ENCODE data around the gene SIK3. TPM values are rescaled to one million over a fixed set of nuclear protein-coding genes. Genes with fewer than 3 reads are reported as not detected.

The SIK3 gene
- total and polyA plus RNA-seq, 4 donors = 33.8 to 61.6 (median 51.8) TPM

DNA sequence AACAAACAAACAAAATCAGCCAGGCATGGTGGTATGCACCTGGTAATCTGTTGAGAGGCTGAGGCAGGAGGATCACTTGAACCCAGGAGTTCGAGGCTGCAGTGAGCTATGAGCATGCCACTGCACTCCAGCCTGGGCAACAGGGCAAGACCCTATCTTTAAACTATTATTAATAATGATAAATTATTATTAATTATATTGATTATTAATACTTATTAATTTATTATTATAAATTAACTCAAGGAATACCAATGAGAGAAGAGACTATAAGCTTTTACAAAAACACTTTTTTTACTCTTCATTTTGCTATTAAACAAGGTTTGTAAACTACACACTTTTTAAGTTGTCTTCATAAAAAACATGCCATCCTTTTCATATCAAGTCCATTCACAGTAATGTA lies 163.1 kb downstream of the SIK3 start:
- Histone ChIP-seq H3K27me3 (ENCODE audit: control insufficient read depth, insufficient read depth, low read length) (no peaks in the 10 kb centered on the region), H3K4me3 (ENCODE audit: low read depth, low read length) (no peak overlapping the region), H3K27ac (ENCODE audit: low read depth, low read length) (no peak overlapping the region), H3K9me3 (ENCODE audit: control insufficient read depth, insufficient read depth, low read length) (no peaks in the 10 kb centered on the region), H3K4me1 (ENCODE audit: control insufficient read depth, insufficient read depth, low read length) (peaks cover 2% of the 10 kb centered on the region), H3K36me3 (ENCODE audit: control insufficient read depth, insufficient read depth, low read length) (no peaks in the 10 kb centered on the region)
- no CpG with 5 or more reads among the region's 1 CpG for WGBS (ENCODE audit: insufficient coverage)
- no peak for DNase-seq (ENCODE audit: low read depth in 4 of 6, low spot score in 6 of 6)

DNA sequence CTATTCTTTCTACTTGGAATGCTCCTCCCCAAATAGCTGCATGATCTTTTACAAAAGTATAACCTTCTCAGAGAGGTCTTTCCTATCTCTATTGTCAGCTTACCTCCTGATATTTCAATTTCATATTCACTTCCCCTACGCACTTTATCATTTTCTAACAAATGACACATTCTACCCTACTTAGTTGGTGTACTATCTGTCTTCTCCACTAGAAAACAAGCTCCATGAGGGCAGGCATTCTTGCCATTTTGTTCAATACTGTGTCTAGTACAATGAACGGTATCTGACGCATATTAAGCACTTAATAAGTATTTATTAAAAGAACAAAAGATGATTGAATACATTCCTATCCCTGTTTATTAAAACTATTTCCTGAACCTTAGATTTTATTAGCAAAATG lies 164.3 kb downstream of the SIK3 start:
- Histone ChIP-seq H3K27me3 (ENCODE audit: control insufficient read depth, insufficient read depth, low read length) (no peaks in the 10 kb centered on the region), H3K27ac (ENCODE audit: low read depth, low read length) (no peak overlapping the region), H3K36me3 (ENCODE audit: control insufficient read depth, insufficient read depth, low read length) (no peaks in the 10 kb centered on the region), H3K9me3 (ENCODE audit: control insufficient read depth, insufficient read depth, low read length) (no peaks in the 10 kb centered on the region), H3K4me1 (ENCODE audit: control insufficient read depth, insufficient read depth, low read length) (peaks cover 5% of the 10 kb centered on the region), H3K4me3 (ENCODE audit: low read depth, low read length) (no peak overlapping the region)
- no peak for DNase-seq (ENCODE audit: low read depth in 4 of 6, low spot score in 6 of 6)
- WGBS (ENCODE audit: insufficient coverage) = 100% methylated on average over 1 of the region's 3 CpGs

DNA sequence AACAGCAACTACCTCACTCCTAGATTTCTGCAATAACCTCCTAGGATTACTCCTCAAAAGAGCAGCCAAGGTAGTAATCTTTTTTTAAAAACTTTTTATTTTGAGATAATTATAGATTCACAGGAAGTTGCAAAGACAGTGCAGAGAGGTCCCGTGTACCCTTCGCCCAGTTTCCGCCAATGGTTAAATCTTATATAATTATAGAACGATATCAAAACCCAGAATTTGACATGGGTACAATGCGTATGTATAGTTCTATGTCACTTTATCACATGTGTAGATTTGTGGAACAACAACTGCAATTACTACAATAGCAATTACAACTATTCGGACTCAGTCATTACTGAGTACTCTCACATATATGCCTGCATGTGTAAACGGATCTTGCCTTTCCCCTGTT lies 166.0 kb downstream of the SIK3 start:
- H3K4me1 ChIP-seq (ENCODE audit: control insufficient read depth, insufficient read depth, low read length) = peaks cover 5% of the 10 kb centered on the region
- no peak overlapping the region for H3K27ac ChIP-seq (ENCODE audit: low read depth, low read length)
- no peaks in the 10 kb centered on the region for H3K36me3 ChIP-seq (ENCODE audit: control insufficient read depth, insufficient read depth, low read length)
- no peak for DNase-seq (ENCODE audit: low read depth in 4 of 6, low spot score in 6 of 6)
- WGBS (ENCODE audit: insufficient coverage) = 94% methylated on average over 2 of the region's 7 CpGs
- H3K27me3 ChIP-seq (ENCODE audit: control insufficient read depth, insufficient read depth, low read length) = no peaks in the 10 kb centered on the region
- H3K9me3 ChIP-seq (ENCODE audit: control insufficient read depth, insufficient read depth, low read length) = no peaks in the 10 kb centered on the region
- no peak overlapping the region for H3K4me3 ChIP-seq (ENCODE audit: low read depth, low read length)

DNA sequence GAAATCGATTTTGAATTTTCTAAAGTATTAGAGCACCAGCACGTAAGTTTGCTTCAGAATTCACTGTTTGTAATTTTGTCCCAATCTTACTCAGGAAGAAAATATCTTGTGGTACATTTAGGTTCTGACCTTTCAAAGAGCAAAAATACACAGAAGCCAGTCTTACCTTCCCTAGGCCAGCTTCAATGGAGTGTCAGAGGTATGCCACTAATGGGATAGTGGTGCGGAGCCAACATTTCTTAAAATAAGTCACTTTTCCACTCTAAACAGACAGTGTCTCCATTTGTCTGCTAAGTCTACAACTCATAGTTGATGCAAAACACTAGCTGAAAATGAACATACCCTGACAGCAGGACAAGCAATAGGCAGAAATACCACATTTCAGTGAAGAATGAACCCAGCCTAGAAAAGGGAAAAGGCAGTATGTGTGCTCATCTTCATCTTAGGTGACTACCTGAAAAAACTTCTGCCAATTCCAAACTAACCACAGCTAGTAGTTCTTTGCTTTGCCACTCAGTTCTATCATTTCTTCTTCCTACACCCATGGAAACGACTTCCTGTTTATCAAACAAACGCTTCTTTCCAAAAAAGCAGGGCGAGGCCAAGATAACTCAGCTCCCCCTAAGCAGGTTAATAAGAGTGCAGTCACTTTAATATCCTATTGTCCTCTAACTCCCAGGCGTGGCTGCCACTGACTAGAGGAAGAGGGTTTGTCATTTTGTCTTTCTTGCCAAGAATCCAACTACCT lies 166.8 kb downstream of the SIK3 start:
- Histone ChIP-seq H3K27ac (ENCODE audit: low read depth, low read length) (peak overlapping the region; percentile 83), H3K4me3 (ENCODE audit: low read depth, low read length) (no peak overlapping the region), H3K36me3 (ENCODE audit: control insufficient read depth, insufficient read depth, low read length) (peaks cover 3% of the 10 kb centered on the region), H3K27me3 (ENCODE audit: control insufficient read depth, insufficient read depth, low read length) (no peaks in the 10 kb centered on the region), H3K9me3 (ENCODE audit: control insufficient read depth, insufficient read depth, low read length) (no peaks in the 10 kb centered on the region), H3K4me1 (ENCODE audit: control insufficient read depth, insufficient read depth, low read length) (peaks cover 5% of the 10 kb centered on the region)
- WGBS (ENCODE audit: insufficient coverage) = no CpG with 5 or more reads among the region's 7 CpGs
- DNase-seq (ENCODE audit: low read depth in 4 of 6, low spot score in 6 of 6) = no peak

DNA sequence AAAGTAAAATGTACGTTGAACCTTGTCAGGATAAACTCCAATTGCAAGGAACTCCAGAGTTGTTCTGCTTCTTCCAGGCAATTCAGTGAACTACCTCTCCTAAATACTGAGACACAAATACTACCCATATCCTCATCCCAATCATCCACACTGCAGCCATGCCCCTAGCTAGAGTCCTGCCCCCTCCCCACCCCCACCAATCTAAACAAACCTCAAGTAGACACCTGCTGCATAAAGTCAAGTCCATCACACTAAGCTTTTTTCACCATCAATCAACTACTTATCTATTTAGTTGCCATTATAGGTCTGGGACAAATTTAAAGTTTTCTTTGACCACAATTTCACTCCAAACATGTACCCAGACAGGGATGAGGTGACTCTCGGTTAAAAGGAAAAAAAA lies 167.6 kb downstream of the SIK3 start:
- H3K4me1 ChIP-seq (ENCODE audit: control insufficient read depth, insufficient read depth, low read length) = peaks cover 5% of the 10 kb centered on the region
- peak overlapping the region; percentile 4 for H3K4me3 ChIP-seq (ENCODE audit: low read depth, low read length)
- peaks cover 3% of the 10 kb centered on the region for H3K36me3 ChIP-seq (ENCODE audit: control insufficient read depth, insufficient read depth, low read length)
- H3K27ac ChIP-seq (ENCODE audit: low read depth, low read length) = peak overlapping the region; percentile 83
- H3K27me3 ChIP-seq (ENCODE audit: control insufficient read depth, insufficient read depth, low read length) = no peaks in the 10 kb centered on the region
- WGBS (ENCODE audit: insufficient coverage) = 27% methylated on average over 1 of the region's 2 CpGs
- no peak for DNase-seq (ENCODE audit: low read depth in 4 of 6, low spot score in 6 of 6)
- no peaks in the 10 kb centered on the region for H3K9me3 ChIP-seq (ENCODE audit: control insufficient read depth, insufficient read depth, low read length)

DNA sequence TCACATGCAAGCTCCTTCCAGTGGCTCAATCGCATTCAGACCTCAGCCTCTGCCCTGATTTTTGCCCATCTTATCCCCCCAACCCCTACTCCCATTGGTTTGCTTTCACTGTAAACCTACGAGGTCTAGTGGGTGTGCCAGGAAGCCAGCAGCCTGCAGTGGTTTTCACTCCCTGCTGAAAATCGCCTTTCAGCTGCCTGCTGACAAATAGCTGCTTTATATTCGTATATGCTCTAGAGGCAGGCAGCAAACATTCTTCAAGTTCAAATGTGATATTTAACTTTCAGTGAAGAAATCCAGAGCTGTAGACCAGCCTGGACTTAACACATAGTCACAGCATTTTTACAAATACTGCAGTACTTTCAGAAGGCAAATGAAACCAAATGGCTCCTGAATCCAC lies 168.1 kb downstream of the SIK3 start:
- Histone ChIP-seq H3K36me3 (ENCODE audit: control insufficient read depth, insufficient read depth, low read length) (peaks cover 3% of the 10 kb centered on the region), H3K27ac (ENCODE audit: low read depth, low read length) (peak overlapping the region; percentile 83), H3K4me3 (ENCODE audit: low read depth, low read length) (peak overlapping the region; percentile 14), H3K4me1 (ENCODE audit: control insufficient read depth, insufficient read depth, low read length) (peaks cover 5% of the 10 kb centered on the region), H3K9me3 (ENCODE audit: control insufficient read depth, insufficient read depth, low read length) (no peaks in the 10 kb centered on the region), H3K27me3 (ENCODE audit: control insufficient read depth, insufficient read depth, low read length) (no peaks in the 10 kb centered on the region)
- 16% methylated on average over 4 of the region's 4 CpGs for WGBS (ENCODE audit: insufficient coverage)
- DNase-seq (ENCODE audit: low read depth in 4 of 6, low spot score in 6 of 6) = peak in 2 of 6 donors; percentile 40 to 56

DNA sequence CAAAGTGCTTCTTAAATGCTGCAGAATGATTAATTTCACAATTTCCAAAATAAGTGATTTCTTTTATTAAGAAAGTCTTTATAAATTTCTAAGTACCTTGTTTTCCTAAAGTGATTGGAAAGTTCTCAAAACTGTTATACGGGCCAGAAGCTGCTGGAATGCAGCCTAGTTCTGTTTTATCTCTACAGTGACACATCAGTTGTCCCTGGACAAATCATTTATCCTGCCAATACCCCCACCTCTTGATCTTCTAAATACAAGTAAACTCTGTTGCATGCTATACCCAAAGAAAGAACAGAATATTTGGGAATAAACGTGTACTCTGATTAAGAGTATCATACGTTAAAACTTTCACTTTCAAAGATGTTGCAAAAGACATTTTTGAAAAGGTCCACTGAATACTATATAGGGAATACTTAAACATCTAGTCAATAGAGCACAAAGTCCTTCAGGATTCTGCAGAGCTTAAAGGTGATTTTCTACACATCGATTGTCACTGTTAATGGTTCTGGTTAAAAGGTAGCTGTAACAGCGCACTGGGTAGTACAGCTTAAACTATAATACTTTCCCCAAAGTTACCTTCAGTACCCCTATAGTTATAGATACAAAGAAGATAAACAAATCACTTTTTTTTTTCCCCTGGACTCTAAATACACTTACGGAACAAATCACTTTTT lies 168.7 kb downstream of the SIK3 start:
- H3K27me3 ChIP-seq (ENCODE audit: control insufficient read depth, insufficient read depth, low read length) = no peaks in the 10 kb centered on the region
- peaks cover 5% of the 10 kb centered on the region for H3K4me1 ChIP-seq (ENCODE audit: control insufficient read depth, insufficient read depth, low read length)
- WGBS (ENCODE audit: insufficient coverage) = no CpG with 5 or more reads among the region's 6 CpGs
- peaks cover 8% of the 10 kb centered on the region for H3K36me3 ChIP-seq (ENCODE audit: control insufficient read depth, insufficient read depth, low read length)
- peak overlapping the region; percentile 14 for H3K4me3 ChIP-seq (ENCODE audit: low read depth, low read length)
- peak in 1 of 6 donors; percentile 17 for DNase-seq (ENCODE audit: low read depth in 4 of 6, low spot score in 6 of 6)
- H3K27ac ChIP-seq (ENCODE audit: low read depth, low read length) = peak overlapping the region; percentile 83
- no peaks in the 10 kb centered on the region for H3K9me3 ChIP-seq (ENCODE audit: control insufficient read depth, insufficient read depth, low read length)

DNA sequence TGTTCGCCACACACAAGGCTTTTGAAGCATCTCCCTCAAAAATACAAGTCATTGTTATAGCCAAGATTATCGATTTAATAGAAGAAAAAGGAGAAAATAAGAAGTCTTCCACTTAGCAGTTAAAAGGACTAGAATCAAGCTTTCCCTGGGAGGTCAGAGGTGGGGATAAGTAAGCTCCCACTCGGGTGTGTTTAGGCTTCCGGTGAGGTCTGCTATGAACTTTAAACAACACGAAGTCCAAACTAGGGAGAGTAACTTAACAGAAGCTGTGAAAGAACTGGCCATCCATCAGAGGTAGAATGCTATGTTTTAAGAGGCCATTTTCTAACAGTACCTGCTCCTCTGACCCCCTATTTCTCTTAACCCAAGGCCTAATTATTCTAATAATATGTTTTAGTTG lies 169.4 kb downstream of the SIK3 start:
- WGBS (ENCODE audit: insufficient coverage) = 76% methylated on average over 2 of the region's 5 CpGs
- Histone ChIP-seq H3K27ac (ENCODE audit: low read depth, low read length) (no peak overlapping the region), H3K4me3 (ENCODE audit: low read depth, low read length) (no peak overlapping the region), H3K4me1 (ENCODE audit: control insufficient read depth, insufficient read depth, low read length) (peaks cover 5% of the 10 kb centered on the region), H3K27me3 (ENCODE audit: control insufficient read depth, insufficient read depth, low read length) (no peaks in the 10 kb centered on the region), H3K9me3 (ENCODE audit: control insufficient read depth, insufficient read depth, low read length) (no peaks in the 10 kb centered on the region), H3K36me3 (ENCODE audit: control insufficient read depth, insufficient read depth, low read length) (peaks cover 10% of the 10 kb centered on the region)
- no peak for DNase-seq (ENCODE audit: low read depth in 4 of 6, low spot score in 6 of 6)

DNA sequence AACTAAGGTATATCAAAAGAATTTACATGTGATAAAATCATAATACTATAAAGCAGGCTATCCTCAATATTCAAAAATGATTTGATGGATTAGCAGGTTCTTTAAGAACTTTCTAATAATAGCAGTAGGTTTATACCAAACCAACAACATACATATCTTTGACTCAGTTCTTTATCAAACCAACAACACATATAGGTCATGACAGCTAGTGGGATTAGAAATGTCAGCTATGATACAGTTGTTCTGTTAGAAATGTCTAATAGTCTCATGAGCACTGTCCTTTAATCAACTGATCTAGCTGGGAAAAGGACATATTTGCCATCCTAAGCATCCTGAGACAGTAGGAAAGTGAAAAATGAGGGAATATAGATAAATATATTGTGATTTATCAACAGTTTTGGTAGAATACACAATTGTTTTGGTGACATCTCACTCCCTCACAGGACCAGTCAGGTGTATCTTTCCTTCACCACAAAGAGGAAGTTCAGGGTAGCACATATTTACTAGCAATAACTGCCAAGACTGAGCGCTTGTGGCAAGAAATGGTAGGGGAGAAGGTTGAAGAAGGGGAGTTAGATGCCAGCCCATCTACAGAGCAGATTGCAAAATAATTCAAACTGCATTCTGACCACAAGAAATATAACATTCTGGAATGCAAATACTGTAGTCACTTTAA lies 170.0 kb downstream of the SIK3 start:
- H3K36me3 ChIP-seq (ENCODE audit: control insufficient read depth, insufficient read depth, low read length) = peaks cover 10% of the 10 kb centered on the region
- no peak for DNase-seq (ENCODE audit: low read depth in 4 of 6, low spot score in 6 of 6)
- peaks cover 5% of the 10 kb centered on the region for H3K4me1 ChIP-seq (ENCODE audit: control insufficient read depth, insufficient read depth, low read length)
- H3K9me3 ChIP-seq (ENCODE audit: control insufficient read depth, insufficient read depth, low read length) = no peaks in the 10 kb centered on the region
- WGBS (ENCODE audit: insufficient coverage) = no CpG with 5 or more reads among the region's 1 CpG
- H3K4me3 ChIP-seq (ENCODE audit: low read depth, low read length) = no peak overlapping the region
- H3K27me3 ChIP-seq (ENCODE audit: control insufficient read depth, insufficient read depth, low read length) = no peaks in the 10 kb centered on the region
- no peak overlapping the region for H3K27ac ChIP-seq (ENCODE audit: low read depth, low read length)
